ENCODE measurements around the gene PLXNB1.

Gene PLXNB1

GRCh38 chr3:48387634-48388033 is 42.3 kb downstream of the PLXNB1 start:
- no peak for TF ChIP-seq CTCF (conservative IDR thresholded peaks at IDR 0.05; ENCODE audit: low read length)
- no peak overlapping the region for H3K4me3 ChIP-seq (ENCODE audit: low read length)

GRCh38 chr3:48372862-48373435 is 56.9 kb downstream of the PLXNB1 start:
- no peak overlapping the region for H3K4me3 ChIP-seq (ENCODE audit: low read length)
- no peak for TF ChIP-seq CTCF (conservative IDR thresholded peaks at IDR 0.05; ENCODE audit: low read length)
- no peak for DNase-seq (ENCODE audit: low read depth)

More at GRCh38 chr3:48387634-48388033, 42.3 kb downstream of the PLXNB1 start:
- DNase-seq (ENCODE audit: low read depth), result no peak

DNA sequence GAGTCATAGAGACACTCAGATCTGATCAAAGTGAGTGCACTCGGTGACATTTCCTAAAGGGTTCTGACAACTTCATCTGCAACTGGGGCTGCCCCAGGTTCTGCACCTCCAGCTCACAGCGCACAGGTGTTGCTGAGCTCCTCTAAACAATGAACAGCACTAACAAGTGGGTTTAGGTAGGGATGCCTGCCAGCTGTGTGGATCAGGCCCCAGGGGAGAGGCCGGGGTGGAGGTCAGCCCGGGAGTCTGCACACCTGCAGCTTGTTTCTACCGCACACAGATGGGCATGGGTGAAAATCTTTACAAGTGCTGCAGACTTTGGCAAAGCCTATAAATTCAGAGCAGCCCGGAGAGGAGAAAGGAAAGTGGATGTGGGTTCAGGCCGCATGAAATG is 57.5 kb downstream of the PLXNB1 start:
- no peak overlapping the region for H3K4me3 ChIP-seq (ENCODE audit: low read length)
- TF ChIP-seq CTCF (conservative IDR thresholded peaks at IDR 0.05; ENCODE audit: low read length), result no peak
- no peak for DNase-seq (ENCODE audit: low read depth)

DNA sequence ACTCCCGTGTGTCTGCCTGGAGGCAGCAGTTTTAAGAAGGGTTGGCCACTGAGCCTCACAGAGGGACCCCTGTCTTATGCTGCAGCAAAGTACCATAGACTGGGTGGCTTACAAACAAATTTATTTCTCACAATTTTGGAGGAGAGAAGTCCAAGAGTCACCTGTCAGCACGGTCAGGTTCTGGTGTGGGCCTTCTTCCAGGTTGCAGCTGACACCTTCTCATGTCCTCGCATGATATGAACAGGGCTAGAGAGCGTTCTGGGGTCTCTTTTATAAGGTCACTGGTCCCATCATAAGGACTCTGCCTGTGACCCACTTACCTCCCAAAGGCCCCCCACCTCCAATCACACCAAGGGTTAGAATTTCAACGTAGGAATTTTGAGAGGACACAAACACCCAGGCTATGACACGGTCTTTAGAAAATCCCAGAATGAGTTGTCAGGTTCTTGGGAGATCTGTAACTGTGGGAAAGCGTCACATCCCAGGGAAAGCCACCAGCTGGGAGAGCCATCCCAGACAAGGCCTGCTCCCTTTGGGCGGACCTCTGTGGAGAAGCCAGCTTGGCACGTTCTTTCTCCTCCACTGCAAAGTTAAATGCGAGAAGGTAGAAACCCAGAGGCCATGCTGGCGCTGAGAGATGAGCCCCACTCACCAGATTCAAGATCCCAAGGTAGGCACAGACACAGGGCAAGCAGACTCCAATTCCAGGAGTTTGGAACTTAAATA is 58.1 kb downstream of the PLXNB1 start, which contains the start of gene FBXW12:
FBXW12 (plus strand) TSS at position 569 of the 726 bp plus-strand sequence. CDS start 549 bp downstream, outside the sequence.
- DNase-seq (ENCODE audit: low read depth), result no peak
- H3K4me3 ChIP-seq (ENCODE audit: low read length), result no peak within 1 kb of the TSS
- TF ChIP-seq CTCF (conservative IDR thresholded peaks at IDR 0.05; ENCODE audit: low read length), result no peak

DNA sequence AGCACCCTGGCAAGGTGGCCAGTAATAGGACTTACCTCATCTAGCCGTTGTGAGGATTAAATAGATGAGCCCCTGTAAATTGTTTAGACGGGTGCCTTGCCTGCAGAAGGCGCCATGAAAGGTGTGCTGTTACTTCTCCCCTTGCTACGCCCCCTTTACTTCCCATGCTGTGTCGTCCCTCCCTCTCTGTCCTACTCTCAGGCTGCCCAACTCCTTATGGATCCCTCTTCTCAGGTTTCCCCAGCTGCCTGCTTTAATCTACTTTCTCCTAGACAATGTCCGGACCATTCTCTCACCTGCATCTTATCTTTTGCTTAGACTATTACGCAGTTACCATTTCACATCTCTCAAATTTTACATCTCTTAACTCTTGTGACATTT is 59.6 kb downstream of the PLXNB1 start:
- no peak for TF ChIP-seq CTCF (conservative IDR thresholded peaks at IDR 0.05; ENCODE audit: low read length)
- no peak for DNase-seq (ENCODE audit: low read depth)
- H3K4me3 ChIP-seq (ENCODE audit: low read length), result no peak overlapping the region

GRCh38 chr3:48369693-48370332 is 60.1 kb downstream of the PLXNB1 start:
- no peak overlapping the region for H3K4me3 ChIP-seq (ENCODE audit: low read length)
- no peak for DNase-seq (ENCODE audit: low read depth)
- no peak for TF ChIP-seq CTCF (conservative IDR thresholded peaks at IDR 0.05; ENCODE audit: low read length)
